Activated CD4-positive, alpha-beta T cell treated with anti-CD3 and anti-CD28 coated beads, Interleukin-2, amount 10 ng/mL, durations not matched to agents 24 days and 14 days (primary cell): ENCODE results near the gene ZNF236. TPM values are rescaled to one million over a fixed set of nuclear protein-coding genes. Genes with fewer than 3 reads are reported as not detected.
A peak's percentile ranks its signal among the peaks of the same experiment; 100 is the strongest.

ENCODE experiments used
- DNase-seq: peaks from one replicate; pipeline ENCODE4 v3.0.0; 2022
- H3K27ac Mint-ChIP-seq: one replicate; pipeline ENCODE4 v1.8.0; 2022; ENCODE audit warnings: mild to moderate bottlenecking, mixed read lengths
- H3K27me3 Mint-ChIP-seq: one replicate; pipeline ENCODE4 v1.8.0; 2022; ENCODE audit warnings: mixed read lengths
- H3K36me3 Mint-ChIP-seq: one replicate; pipeline ENCODE4 v1.8.0; 2022; ENCODE audit warnings: low read depth, mild to moderate bottlenecking, mixed read lengths
- H3K4me1 Mint-ChIP-seq: one replicate; pipeline ENCODE4 v1.8.0; 2021; ENCODE audit warnings: mixed read lengths
- H3K4me3 Mint-ChIP-seq: one replicate; pipeline ENCODE4 v1.8.0; 2022; ENCODE audit warnings: mild to moderate bottlenecking, moderate library complexity, mixed read lengths
- H3K9me3 Mint-ChIP-seq: one replicate; pipeline ENCODE4 v1.8.0; 2021; ENCODE audit warnings: mixed read lengths
- intact Hi-C: fragments of 100-400 bp; cut with micrococcal nuclease; formaldehyde crosslinking; loops from one replicate; pipeline ENCODE4 v1.15.1; 2023
- total RNA-seq: library from RNA; stranded (reverse); gene quantifications from 2 replicates; pipeline ENCODE4 v1.2.3, GENCODE V29; 2022

The ZNF236 gene
- total RNA-seq, 1 donor from 2014 or later: 17.5 TPM

DNA sequence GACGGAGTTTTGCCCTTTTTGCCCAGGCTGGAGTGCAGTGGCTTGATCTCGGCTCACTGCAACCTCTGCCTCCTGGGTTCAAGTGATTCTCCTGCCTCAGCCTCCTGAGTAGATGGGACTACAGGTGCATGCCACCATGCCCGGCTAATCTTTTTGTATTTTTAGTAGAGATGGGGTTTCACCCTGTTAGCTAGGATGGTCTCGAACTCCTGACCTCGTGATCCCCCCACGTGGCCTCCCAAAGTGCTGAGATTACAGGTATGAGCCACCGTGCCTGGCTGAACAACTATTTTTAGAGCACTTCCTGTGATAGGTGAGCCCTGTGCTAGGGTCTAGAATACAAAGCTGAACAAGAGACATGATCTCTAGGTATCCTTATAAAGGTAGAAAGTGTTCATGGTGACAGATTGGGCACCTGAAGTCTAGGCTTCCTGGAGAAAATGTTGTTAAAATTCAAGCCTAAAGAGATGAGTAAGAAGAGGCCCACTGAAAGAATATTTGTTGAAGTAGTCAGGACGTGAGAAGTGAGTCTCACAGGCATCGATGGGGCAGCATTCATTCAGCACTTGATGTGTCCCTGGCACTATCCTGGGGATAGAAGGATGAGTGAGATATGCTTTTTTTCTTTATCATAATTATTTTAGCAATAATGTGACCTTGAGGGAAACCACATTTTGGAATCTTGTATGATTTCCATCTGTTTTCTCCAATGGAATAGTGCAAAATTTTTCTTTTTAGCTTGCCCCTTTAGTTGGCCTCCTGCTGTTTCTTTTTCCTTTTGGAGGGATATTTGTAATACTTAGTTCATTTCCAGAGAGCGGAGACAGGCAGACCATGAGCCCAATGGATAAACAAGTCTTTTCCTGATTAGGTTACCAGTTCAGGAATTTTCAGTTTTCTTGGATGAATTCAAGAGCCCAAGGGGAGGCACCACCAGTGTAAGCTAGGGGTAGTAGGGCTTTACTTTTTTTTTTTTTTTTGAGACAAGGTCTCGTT is 5.1 kb downstream of the ZNF236 start:
- no peak overlapping the region for H3K4me3 Mint-ChIP-seq
- DNase-seq: no peak
- H3K36me3 Mint-ChIP-seq: peaks cover 5% of the 10 kb centered on the region
- H3K9me3 Mint-ChIP-seq: peaks cover 3% of the 10 kb centered on the region
- peaks cover 28% of the 10 kb centered on the region for H3K4me1 Mint-ChIP-seq
- intact Hi-C loops: no loop called here
- H3K27ac Mint-ChIP-seq: peak overlapping the region; percentile 49
- no peaks in the 10 kb centered on the region for H3K27me3 Mint-ChIP-seq

DNA sequence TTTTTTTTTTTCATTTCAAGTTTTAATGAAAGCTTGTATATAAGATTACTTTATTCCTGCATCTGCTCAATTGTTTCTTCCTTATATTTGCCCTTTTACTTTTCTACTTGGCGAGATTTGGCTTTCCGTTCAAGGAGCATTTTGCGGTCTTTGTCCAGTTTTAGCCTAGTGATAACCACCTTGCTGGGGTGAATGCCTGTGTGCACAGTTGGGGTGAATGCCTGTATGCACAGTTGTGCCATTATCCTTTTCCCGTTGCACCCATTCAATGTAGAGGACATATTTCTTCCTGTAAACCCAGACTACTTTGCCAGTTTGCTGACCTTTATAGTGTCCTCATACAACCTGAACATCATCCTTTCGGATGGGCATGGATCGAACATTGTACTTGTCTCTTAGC is 12.0 kb downstream of the ZNF236 start:
- Mint-ChIP-seq H3K27ac (no peak overlapping the region), H3K4me3 (no peak overlapping the region), H3K36me3 (peaks cover 9% of the 10 kb centered on the region), H3K4me1 (peaks cover 10% of the 10 kb centered on the region), H3K27me3 (no peaks in the 10 kb centered on the region), H3K9me3 (peaks cover 7% of the 10 kb centered on the region)
- no peak for DNase-seq
- intact Hi-C loops: no loop called here

DNA sequence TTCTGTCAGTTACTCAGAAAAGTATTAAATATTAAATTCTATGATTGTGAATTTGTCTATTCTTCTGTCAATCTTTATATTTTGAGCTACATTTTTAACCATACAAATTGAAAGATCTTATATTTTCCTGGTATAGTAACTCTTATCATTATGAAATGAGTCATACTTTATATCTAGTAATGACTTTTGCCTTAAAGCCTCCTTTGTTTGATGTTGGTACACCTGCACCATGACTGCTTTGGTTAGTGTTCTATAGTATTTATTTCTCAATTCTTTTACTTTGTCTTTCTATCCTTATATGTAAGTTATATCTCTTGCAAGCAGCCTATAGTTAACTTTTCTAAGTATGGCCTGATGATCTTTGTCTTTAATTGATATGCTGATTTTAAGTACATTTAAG is 13.0 kb downstream of the ZNF236 start:
- intact Hi-C loops: no loop called here
- H3K4me1 Mint-ChIP-seq: peaks cover 7% of the 10 kb centered on the region

DNA sequence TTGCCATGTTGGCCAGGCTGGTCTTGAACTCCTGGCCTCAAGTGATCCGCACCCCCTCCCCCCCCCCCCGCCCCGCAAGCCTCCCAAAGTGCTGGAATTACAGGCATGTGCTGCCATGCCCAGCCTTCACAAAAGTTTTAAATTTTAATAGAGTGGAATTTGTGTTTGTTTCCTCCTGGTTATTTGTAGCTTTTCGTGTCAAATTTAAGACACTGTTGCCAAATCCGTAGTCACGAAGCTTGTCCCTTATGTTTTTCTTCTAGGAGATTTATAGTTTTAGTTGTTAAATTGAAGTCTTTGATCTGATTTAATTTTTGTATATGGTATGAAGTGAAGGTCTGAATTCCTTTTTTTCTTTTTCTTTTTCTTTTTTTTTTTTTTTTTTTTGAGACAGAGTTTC is 14.7 kb downstream of the ZNF236 start:
- no peak for DNase-seq
- intact Hi-C loops: no loop called here
- Mint-ChIP-seq H3K27me3 (no peaks in the 10 kb centered on the region), H3K36me3 (peaks cover 9% of the 10 kb centered on the region), H3K4me1 (peaks cover 7% of the 10 kb centered on the region), H3K9me3 (peaks cover 7% of the 10 kb centered on the region), H3K27ac (no peak overlapping the region), H3K4me3 (no peak overlapping the region)

More for the DNA sequence above, 13.0 kb downstream of the ZNF236 start:
- H3K27ac Mint-ChIP-seq: no peak overlapping the region
- no peak for DNase-seq
- H3K9me3 Mint-ChIP-seq: peaks cover 7% of the 10 kb centered on the region
- H3K27me3 Mint-ChIP-seq: no peaks in the 10 kb centered on the region
- H3K4me3 Mint-ChIP-seq: no peak overlapping the region
- H3K36me3 Mint-ChIP-seq: peaks cover 9% of the 10 kb centered on the region

DNA sequence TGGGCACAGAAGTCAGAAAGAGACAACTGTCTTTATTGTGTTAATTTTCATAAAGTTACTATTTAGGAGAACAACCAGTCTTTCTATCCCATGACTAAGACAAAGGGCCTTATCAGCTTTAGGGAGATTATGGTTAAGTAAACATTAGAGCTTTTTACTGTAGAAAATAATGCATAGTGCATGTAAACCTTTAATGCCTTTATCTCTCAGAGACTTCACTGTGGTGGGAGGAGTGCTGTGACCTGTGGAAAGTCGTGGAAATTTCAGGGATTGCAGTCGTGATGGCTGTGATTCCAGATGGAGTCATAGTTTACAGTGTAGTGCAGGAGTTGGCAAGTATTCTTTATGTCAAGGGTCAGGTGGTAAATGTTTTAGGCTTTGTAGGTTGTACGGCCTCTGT is 15.8 kb downstream of the ZNF236 start:
- Mint-ChIP-seq H3K27ac (no peak overlapping the region), H3K4me1 (peaks cover 5% of the 10 kb centered on the region), H3K4me3 (no peak overlapping the region), H3K9me3 (no peaks in the 10 kb centered on the region), H3K36me3 (peaks cover 2% of the 10 kb centered on the region), H3K27me3 (no peaks in the 10 kb centered on the region)
- intact Hi-C loops: no loop called here
- DNase-seq: no peak

DNA sequence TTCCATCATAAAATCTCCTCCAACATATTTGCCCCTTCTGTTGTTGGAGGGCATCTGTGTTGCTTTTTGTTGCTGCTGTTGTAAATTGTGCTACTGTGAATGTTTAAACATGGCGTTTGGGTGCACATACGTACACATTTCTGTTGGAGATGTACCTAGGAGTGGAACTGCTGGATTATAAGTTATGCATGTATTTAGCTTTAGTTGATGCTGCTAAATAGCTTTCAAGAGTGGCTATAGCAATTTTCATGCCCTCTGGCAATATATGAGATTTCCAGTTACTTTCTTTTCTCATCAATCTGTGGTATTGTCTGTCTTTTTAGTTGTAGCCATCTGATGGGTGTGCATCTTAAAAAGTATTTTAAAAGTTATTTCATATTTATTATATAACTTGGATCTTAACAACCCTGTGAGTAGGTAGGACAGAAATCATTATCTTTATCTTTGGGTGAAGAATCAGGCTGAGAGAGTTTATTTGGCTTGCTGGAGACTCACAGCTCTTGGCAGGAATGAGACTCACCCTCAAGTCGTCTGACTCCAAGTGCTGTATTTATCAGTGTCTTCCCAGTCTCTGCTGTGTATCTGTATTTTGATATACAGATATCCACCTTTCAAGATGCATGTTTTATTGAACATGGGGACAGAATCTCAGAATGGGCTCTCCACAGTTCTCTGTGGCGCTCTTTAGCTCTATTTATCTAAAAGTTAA is 16.9 kb downstream of the ZNF236 start:
- H3K4me1 Mint-ChIP-seq: peaks cover 5% of the 10 kb centered on the region
- H3K9me3 Mint-ChIP-seq: no peaks in the 10 kb centered on the region
- H3K27ac Mint-ChIP-seq: no peak overlapping the region
- DNase-seq: no peak
- H3K36me3 Mint-ChIP-seq: no peaks in the 10 kb centered on the region
- no peaks in the 10 kb centered on the region for H3K27me3 Mint-ChIP-seq
- no peak overlapping the region for H3K4me3 Mint-ChIP-seq
- intact Hi-C loops: no loop called here

DNA sequence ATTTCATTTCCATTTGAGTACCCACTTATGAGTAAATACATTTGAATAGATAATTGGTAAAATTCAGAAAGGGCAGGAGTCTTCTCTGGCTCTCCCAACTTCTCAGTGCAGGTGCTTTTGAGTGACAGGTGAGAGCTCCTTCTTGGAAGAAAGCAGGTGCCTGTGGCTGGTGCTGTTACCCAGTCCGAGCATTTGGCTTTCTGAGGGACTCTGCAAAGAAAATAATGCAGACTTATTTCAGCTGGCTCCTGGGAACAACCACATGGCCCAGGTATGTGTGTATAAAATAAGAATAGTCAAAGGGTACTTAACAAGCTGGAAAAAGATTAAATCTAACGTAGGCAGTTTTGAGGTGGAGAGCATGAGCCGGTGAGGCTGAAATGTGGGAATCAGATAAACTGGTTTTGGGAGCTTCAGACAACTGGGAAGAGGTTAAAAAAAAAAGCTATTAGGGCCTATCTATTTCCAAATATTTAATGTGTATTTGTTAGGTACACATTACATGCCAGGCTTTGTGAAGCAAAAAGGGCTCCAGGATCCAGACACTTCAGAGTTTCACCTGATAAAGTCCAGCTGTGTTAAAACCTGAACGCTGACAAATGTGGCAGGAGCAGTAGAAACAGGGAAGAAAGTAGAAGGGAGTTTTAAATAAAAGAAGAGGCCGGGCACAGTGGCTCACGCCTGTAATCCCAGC is 20.6 kb downstream of the ZNF236 start:
- Mint-ChIP-seq H3K36me3 (no peaks in the 10 kb centered on the region), H3K4me1 (peaks cover 4% of the 10 kb centered on the region), H3K27ac (no peak overlapping the region), H3K4me3 (no peak overlapping the region), H3K9me3 (no peaks in the 10 kb centered on the region), H3K27me3 (no peaks in the 10 kb centered on the region)
- DNase-seq: no peak
- intact Hi-C loops: no loop called here

DNA sequence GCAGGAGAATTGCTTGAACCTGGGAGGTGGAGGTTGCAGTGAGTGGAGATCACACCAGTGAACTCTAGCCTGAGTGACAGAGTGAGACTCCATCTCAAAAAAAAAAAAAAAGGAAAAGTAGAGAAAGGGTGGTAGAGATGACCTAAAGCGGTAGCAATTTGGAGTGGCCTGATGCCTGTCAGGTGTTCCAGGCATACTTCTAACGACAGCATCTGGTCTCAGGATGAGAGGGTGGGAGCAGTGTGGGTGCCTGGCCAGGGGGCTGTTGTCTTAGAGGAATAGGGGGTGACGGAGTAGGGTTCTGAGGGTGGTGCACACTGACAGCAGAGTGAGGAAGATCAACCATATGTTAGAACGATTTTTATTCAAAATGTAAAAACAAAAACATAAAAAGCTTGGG is 21.8 kb downstream of the ZNF236 start:
- no peaks in the 10 kb centered on the region for H3K36me3 Mint-ChIP-seq
- no peak overlapping the region for H3K27ac Mint-ChIP-seq
- H3K27me3 Mint-ChIP-seq: no peaks in the 10 kb centered on the region
- H3K4me1 Mint-ChIP-seq: peaks cover 7% of the 10 kb centered on the region
- H3K9me3 Mint-ChIP-seq: no peaks in the 10 kb centered on the region
- H3K4me3 Mint-ChIP-seq: no peak overlapping the region
- intact Hi-C loops: no loop called here
- no peak for DNase-seq

DNA sequence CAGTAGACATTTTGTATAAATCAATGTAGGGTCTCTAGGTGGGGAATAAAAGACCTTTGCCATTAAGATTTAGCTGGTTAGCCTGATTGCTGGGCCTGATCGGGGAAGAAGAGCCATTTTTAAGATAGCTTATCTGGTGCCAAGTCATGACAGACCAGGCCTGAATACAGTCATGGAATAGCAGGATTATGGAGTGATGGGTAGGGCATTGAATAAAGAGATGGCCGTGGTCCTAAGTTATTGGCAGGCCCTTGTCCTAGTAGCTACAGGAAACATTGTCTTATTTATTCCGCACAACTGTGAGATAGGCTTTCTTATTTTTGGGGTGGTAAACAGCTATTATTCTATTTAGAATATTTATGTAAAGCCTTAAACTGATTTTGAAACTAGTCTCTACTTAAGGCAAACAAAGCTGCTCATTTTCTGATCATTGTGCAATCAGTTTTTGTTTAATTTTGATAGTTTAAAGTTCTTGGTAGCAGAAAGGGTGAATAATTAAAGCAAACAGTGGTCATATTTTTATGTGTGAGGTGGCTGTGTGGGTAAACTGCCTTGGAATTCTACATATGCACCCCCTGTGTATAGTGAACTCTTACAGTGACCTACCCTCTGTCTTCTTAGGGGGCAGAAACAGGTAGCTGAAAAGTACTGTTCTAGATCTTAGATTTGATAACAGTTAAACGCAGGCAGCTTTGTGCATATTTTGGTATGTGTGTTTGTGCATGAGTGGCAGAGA is 22.6 kb downstream of the ZNF236 start:
- Mint-ChIP-seq H3K4me3 (no peak overlapping the region), H3K27me3 (no peaks in the 10 kb centered on the region), H3K4me1 (peaks cover 9% of the 10 kb centered on the region), H3K9me3 (no peaks in the 10 kb centered on the region), H3K27ac (no peak overlapping the region), H3K36me3 (peaks cover 2% of the 10 kb centered on the region)
- no peak for DNase-seq
- intact Hi-C loops: no loop called here

DNA sequence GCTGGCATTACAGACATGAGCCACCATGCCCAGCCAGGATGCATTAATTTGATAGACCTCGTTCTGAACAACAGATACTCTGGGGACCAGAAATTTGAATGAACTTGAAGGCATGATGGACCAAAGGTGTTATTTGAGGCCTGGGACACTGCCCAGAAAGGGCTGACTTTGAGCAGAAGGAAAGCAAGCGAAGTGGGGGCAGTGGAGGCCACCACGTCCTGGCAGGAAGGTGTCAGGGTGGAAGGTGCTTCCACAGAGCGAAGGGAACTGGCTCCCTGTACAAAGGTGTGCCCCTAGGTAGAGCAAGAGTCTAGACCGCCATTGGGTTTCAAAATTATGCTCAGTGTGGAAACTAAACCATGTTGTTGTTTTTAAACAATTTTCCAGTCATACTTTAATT is 23.9 kb downstream of the ZNF236 start:
- Mint-ChIP-seq H3K27me3 (no peaks in the 10 kb centered on the region), H3K4me1 (peaks cover 10% of the 10 kb centered on the region), H3K27ac (no peak overlapping the region), H3K36me3 (peaks cover 3% of the 10 kb centered on the region), H3K4me3 (no peak overlapping the region), H3K9me3 (no peaks in the 10 kb centered on the region)
- DNase-seq: no peak
- intact Hi-C loops: no loop called here

DNA sequence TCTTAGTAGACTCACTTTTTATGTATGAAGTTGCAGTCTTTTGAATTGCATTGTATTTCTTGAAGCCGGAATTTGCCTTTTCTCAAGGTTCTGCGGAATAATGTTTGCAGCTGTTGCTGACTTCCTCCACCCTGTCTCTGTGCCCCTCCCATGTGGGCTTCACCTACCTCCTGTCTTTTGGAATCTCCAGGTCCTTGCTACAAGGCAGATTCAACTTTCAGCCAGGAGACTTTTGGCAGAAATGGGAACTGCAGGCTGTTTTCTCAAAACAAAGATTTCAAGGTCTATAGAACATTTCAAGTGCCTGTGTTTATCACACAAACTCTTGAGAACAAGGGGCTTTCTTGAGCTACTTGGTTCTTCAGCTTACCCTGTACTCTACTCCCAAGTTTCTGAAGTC is 25.6 kb downstream of the ZNF236 start:
- no peak overlapping the region for H3K27ac Mint-ChIP-seq
- H3K9me3 Mint-ChIP-seq: no peaks in the 10 kb centered on the region
- H3K36me3 Mint-ChIP-seq: peaks cover 19% of the 10 kb centered on the region
- no peaks in the 10 kb centered on the region for H3K27me3 Mint-ChIP-seq
- DNase-seq: no peak
- intact Hi-C loops: no loop called here
- no peak overlapping the region for H3K4me3 Mint-ChIP-seq
- H3K4me1 Mint-ChIP-seq: peaks cover 10% of the 10 kb centered on the region

DNA sequence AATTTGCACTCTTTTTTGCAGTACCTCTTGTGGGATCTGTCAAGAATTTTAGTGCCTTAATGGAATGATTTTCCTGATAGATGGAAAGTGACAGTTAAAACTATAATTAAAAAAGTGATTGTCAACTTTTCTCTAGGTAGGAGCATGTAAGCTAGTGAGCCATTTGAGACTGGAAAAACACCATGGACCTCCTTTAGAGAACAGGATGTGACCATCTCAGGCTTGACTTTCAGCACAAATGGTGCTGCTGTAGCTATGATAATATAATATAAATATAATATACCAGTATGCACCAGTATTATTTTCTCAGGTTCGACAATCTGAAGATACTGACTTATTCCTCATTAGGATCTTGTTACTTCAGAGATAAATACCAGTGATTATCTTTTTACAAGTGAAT is 27.8 kb downstream of the ZNF236 start:
- Mint-ChIP-seq H3K4me1 (peaks cover 10% of the 10 kb centered on the region), H3K9me3 (no peaks in the 10 kb centered on the region), H3K27ac (no peak overlapping the region), H3K4me3 (peak overlapping the region; percentile 6), H3K36me3 (peaks cover 23% of the 10 kb centered on the region), H3K27me3 (no peaks in the 10 kb centered on the region)
- DNase-seq: no peak
- intact Hi-C loops: no loop called here

DNA sequence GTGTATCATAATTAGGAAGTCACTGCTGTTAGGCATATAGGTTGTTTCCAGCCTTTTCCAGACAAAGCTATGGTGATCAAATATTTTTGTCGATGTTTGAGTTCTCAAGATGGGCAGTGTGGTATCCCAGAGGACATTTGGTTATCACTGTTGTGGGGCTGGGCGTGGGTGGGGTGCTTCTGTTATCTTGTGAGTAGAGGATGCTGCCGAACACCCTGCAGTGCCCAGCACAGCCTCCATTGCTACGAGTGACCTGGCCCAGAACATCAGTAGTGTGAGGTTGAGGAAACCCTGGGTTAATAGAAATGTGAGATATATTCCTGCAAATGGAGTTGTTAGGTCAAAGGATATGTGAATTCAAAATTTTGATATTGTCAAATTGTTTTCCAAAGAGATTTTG is 33.2 kb downstream of the ZNF236 start:
- Mint-ChIP-seq H3K27me3 (no peaks in the 10 kb centered on the region), H3K27ac (no peak overlapping the region), H3K4me1 (peaks cover 23% of the 10 kb centered on the region), H3K36me3 (peaks cover 42% of the 10 kb centered on the region), H3K4me3 (no peak overlapping the region), H3K9me3 (no peaks in the 10 kb centered on the region)
- DNase-seq: no peak
- intact Hi-C loops: no loop called here
